IMR-90 (cell line): ENCODE results near the gene FMN1. TPM values are rescaled to one million over a fixed set of nuclear protein-coding genes. Genes with fewer than 3 reads are reported as not detected.

Experiments
- ATAC-seq: fragments of 200-7000 bp; cut with Tn5 transposase; 2 replicates; pipeline ENCODE4 v1.9.1; 2020; ENCODE audit warnings: low read depth, mild to moderate bottlenecking, moderate library complexity
- BruUV-seq: library from RNA; stranded (reverse); fragments of 400-500 nt; replicated peaks from 2 replicates; lab custom pipeline; 2021; lab: Mats Ljungman, UMichigan
- CTCF ChIA-PET: fragments of 300-600 bp; formaldehyde crosslinking; extraction: SDS; loops from one replicate; lab custom pipeline; 2021; ENCODE audit warnings: antibody characterized with exemption; lab: Yijun Ruan, JAX
- POLR2A ChIA-PET: fragments of 300-600 bp; sonication (Branson Sonifier 250); formaldehyde crosslinking; loops from one replicate; lab custom pipeline; 2022; ENCODE audit warnings: antibody characterized with exemption; ENCODE audit not compliant: unreplicated experiment; lab: Charles Lee
- DNase-seq: peaks from one replicate; pipeline ENCODE4 v3.0.0; 2013
- H2AFZ ChIP-seq: replicated peaks from 2 replicates; pipeline ENCODE3; 2013; ENCODE audit warnings: low read length, mild to moderate bottlenecking; ENCODE audit not compliant: poor library complexity
- H2AK5ac ChIP-seq: 2 replicates; pipeline ENCODE4 v1.6.1; 2013; ENCODE audit warnings: low read depth, low read length, inconsistent platforms
- H2AK9ac ChIP-seq: replicated peaks from 2 replicates; pipeline ENCODE3; 2013; ENCODE audit warnings: mild to moderate bottlenecking, low read depth, low read length, moderate library complexity; ENCODE audit not compliant: poor library complexity
- H2BK120ac ChIP-seq: 2 replicates; pipeline ENCODE4 v1.6.1; 2013; ENCODE audit warnings: low read depth, low read length, inconsistent platforms
- H2BK15ac ChIP-seq: 3 replicates; pipeline ENCODE4 v1.6.1; 2013; ENCODE audit warnings: low read depth, low read length, inconsistent platforms
- H2BK20ac ChIP-seq: 2 replicates; pipeline ENCODE4 v1.6.1; 2013; ENCODE audit warnings: low read depth, mild to moderate bottlenecking, inconsistent platforms, low read length, moderate library complexity
- H2BK5ac ChIP-seq: 2 replicates; pipeline ENCODE4 v1.6.1; 2013; ENCODE audit warnings: mild to moderate bottlenecking, low read depth, low read length, inconsistent platforms; ENCODE audit not compliant: poor library complexity, severe bottlenecking
- H3K14ac ChIP-seq: replicated peaks from 2 replicates; pipeline ENCODE4 v1.6.1; 2013; ENCODE audit warnings: low read depth, low read length, inconsistent platforms
- H3K18ac ChIP-seq: 2 replicates; pipeline ENCODE4 v1.6.1; 2013; ENCODE audit warnings: low read depth, low read length, control low read depth
- H3K23ac ChIP-seq: 2 replicates; pipeline ENCODE4 v1.6.1; 2013; ENCODE audit warnings: low read depth, low read length, inconsistent platforms
- H3K27ac ChIP-seq: 2 replicates; pipeline ENCODE4 v1.5.1; 2013; ENCODE audit warnings: mild to moderate bottlenecking, control low read depth, low read length; ENCODE audit not compliant: insufficient read depth
- H3K27me3 ChIP-seq: 2 replicates; pipeline ENCODE4 v1.6.1; 2013; ENCODE audit warnings: low read length; ENCODE audit not compliant: control insufficient read depth, insufficient read depth
- H3K36me3 ChIP-seq: 2 replicates; pipeline ENCODE4 v1.6.1; 2013; ENCODE audit warnings: low read length, mixed read lengths; ENCODE audit not compliant: control insufficient read depth, insufficient read depth
- H3K4ac ChIP-seq: 2 replicates; pipeline ENCODE4 v1.6.1; 2013; ENCODE audit warnings: low read depth, low read length, inconsistent platforms
- H3K4me1 ChIP-seq: 2 replicates; pipeline ENCODE4 v1.6.1; 2013; ENCODE audit warnings: low read length, mixed read lengths; ENCODE audit not compliant: control insufficient read depth, insufficient read depth
- H3K4me2 ChIP-seq: 2 replicates; pipeline ENCODE4 v1.6.1; 2013; ENCODE audit warnings: low read depth, mild to moderate bottlenecking, control low read depth, low read length, moderate library complexity
- H3K4me3 ChIP-seq: 2 replicates; pipeline ENCODE4 v1.5.1; 2013; ENCODE audit warnings: low read depth, mild to moderate bottlenecking, control low read depth, low read length, moderate library complexity; ENCODE audit not compliant: insufficient read depth
- H3K56ac ChIP-seq: 2 replicates; pipeline ENCODE4 v1.6.1; 2013; ENCODE audit warnings: low read length, inconsistent platforms; ENCODE audit not compliant: insufficient read depth; ENCODE audit errors: extremely low read depth
- H3K79me1 ChIP-seq, 2 experiments: 2 replicates each; pipeline ENCODE4 v1.6.1; 2013; ENCODE audit warnings: low read length in 2 of 2, inconsistent platforms in 1 of 2, low read depth in 1 of 2
- H3K9ac ChIP-seq: 2 replicates; pipeline ENCODE4 v1.6.1; 2013; ENCODE audit warnings: low read depth, low read length, control low read depth
- H3K9me1 ChIP-seq: 2 replicates; pipeline ENCODE4 v1.6.1; 2013; ENCODE audit warnings: low read length, inconsistent platforms; ENCODE audit not compliant: insufficient read depth
- H3K9me3 ChIP-seq: 2 replicates; pipeline ENCODE4 v1.6.1; 2013; ENCODE audit warnings: low read length; ENCODE audit not compliant: control insufficient read depth, insufficient read depth
- H4K20me1 ChIP-seq: 2 replicates; pipeline ENCODE4 v1.6.1; 2013; ENCODE audit warnings: low read length, inconsistent platforms; ENCODE audit not compliant: insufficient read depth
- H4K5ac ChIP-seq: 2 replicates; pipeline ENCODE4 v1.6.1; 2013; ENCODE audit warnings: mild to moderate bottlenecking, low read depth, low read length, control low read depth
- H4K8ac ChIP-seq, 2 experiments: 2 replicates each; pipeline ENCODE4 v1.6.1; 2013; ENCODE audit warnings: low read depth in 2 of 2, low read length in 2 of 2, control low read depth in 1 of 2, inconsistent platforms in 1 of 2
- H4K91ac ChIP-seq: 2 replicates; pipeline ENCODE4 v1.6.1; 2013; ENCODE audit warnings: low read depth, low read length, inconsistent platforms; ENCODE audit not compliant: insufficient read depth
- BHLHE40 ChIP-seq: fragments of 150-350 bp; IDR thresholded peaks from 2 replicates; pipeline ENCODE4 v1.6.1; 2016; ENCODE audit warnings: mild to moderate bottlenecking, low read depth, low read length
- CEBPB ChIP-seq: IDR thresholded peaks from 2 replicates; pipeline ENCODE4 v1.6.1; 2012; ENCODE audit warnings: low read depth, low read length, improper control_type of control experiment
- CHD1 ChIP-seq: IDR thresholded peaks from 2 replicates; pipeline ENCODE4 v1.6.1; 2012; ENCODE audit warnings: low read depth, low read length, improper control_type of control experiment
- FOS ChIP-seq: fragments of 150-350 bp; IDR thresholded peaks from 2 replicates; pipeline ENCODE4 v1.6.1; 2016; ENCODE audit warnings: low read depth, low read length
- MAFK ChIP-seq: IDR thresholded peaks from 2 replicates; pipeline ENCODE4 v1.6.1; 2012; ENCODE audit warnings: low read depth, low read length, improper control_type of control experiment
- MAZ ChIP-seq: IDR thresholded peaks from 2 replicates; pipeline ENCODE4 v1.6.1; 2012; ENCODE audit warnings: low read depth, mild to moderate bottlenecking, low read length, improper control_type of control experiment, moderate library complexity, borderline replicate concordance
- MXI1 ChIP-seq: IDR thresholded peaks from 2 replicates; pipeline ENCODE4 v1.6.1; 2012; ENCODE audit warnings: low read depth, mild to moderate bottlenecking, low read length, moderate library complexity, borderline replicate concordance
- NFE2L2 ChIP-seq: fragments of 150-350 bp; IDR thresholded peaks from 2 replicates; pipeline ENCODE4 v1.6.1; 2016; ENCODE audit warnings: low read depth, mild to moderate bottlenecking, low read length
- POLR2A ChIP-seq: IDR thresholded peaks from 2 replicates; pipeline ENCODE4 v1.6.1; 2012; ENCODE audit warnings: mild to moderate bottlenecking, low read depth, low read length
- RAD21 ChIP-seq: IDR thresholded peaks from 2 replicates; pipeline ENCODE4 v1.6.1; 2012; ENCODE audit warnings: low read length, improper control_type of control experiment
- RCOR1 ChIP-seq: IDR thresholded peaks from 2 replicates; pipeline ENCODE4 v1.6.1; 2012; ENCODE audit warnings: mild to moderate bottlenecking, low read length, improper control_type of control experiment; ENCODE audit not compliant: insufficient replicate concordance
- RFX5 ChIP-seq: IDR thresholded peaks from 2 replicates; pipeline ENCODE4 v1.8.0; 2012; ENCODE audit warnings: low read depth, mild to moderate bottlenecking, low read length, moderate library complexity
- SMC3 ChIP-seq: fragments of 150-350 bp; IDR thresholded peaks from 2 replicates; pipeline ENCODE4 v1.6.1; 2016; ENCODE audit warnings: low read depth, mild to moderate bottlenecking, antibody characterized with exemption, low read length, moderate library complexity
- WGBS, 2 experiments: methylation state at CpG; one replicate each; pipeline versions ENCODE4 v1.1.5 to v1.1.7; 2013; ENCODE audit warnings: missing lambda C conversion rate in 2 of 2; ENCODE audit not compliant: insufficient read length in 1 of 2; ENCODE audit errors: extremely low coverage in 2 of 2; 5-methylcytosine and 5-hydroxymethylcytosine counted together
- dilution Hi-C: fragments of 300-500 bp; cut with HindIII; formaldehyde crosslinking; loops from one replicate; pipeline ENCODE4 v1.14.3; 2018; ENCODE audit warnings: low sequenced_read_pairs; ENCODE audit not compliant: unreplicated experiment
- in situ Hi-C: fragments of 300-500 bp; cut with MboI; formaldehyde crosslinking; loops from 3 replicates; pipeline ENCODE4 v1.14.3; 2019; ENCODE audit warnings: low sequenced_read_pairs, inconsistent platforms, mixed read lengths
- intact Hi-C: fragments of 100-400 bp; cut with micrococcal nuclease; formaldehyde crosslinking; loops from 2 replicates; pipeline ENCODE4 v1.10.0; 2022
- polyA plus RNA-seq, 3 experiments: library from polyadenylated mRNA; depleted of rRNA; stranded (reverse); fragments of >200 nt; gene quantifications; 2 replicates each; pipeline ENCODE4 v1.2.3, GENCODE V29; 2012; ENCODE audit warnings: low replicate concordance in 1 of 3
- total RNA-seq: library from RNA; depleted of rRNA; stranded (reverse); fragments of >200 nt; gene quantifications from 2 replicates; pipeline ENCODE4 v1.2.3, GENCODE V29; 2012
- TF ChIP-seq, protein P1 (sequence below): fragments of 150-350 bp; IDR thresholded peaks from 2 replicates; pipeline ENCODE4 v1.6.1; 2017; ENCODE audit warnings: mild to moderate bottlenecking, antibody characterized with exemption, low read length, low read depth
- TF ChIP-seq, protein P2 (sequence below): fragments of 150-350 bp; IDR thresholded peaks from 2 replicates; pipeline ENCODE4 v1.6.1; 2016; ENCODE audit warnings: low read depth, mild to moderate bottlenecking, low read length, moderate library complexity, borderline replicate concordance
- TF ChIP-seq, protein P3 (sequence below): conservative IDR thresholded peaks from 2 replicates; pipeline ENCODE4 v1.5.1; 2012; ENCODE audit warnings: mild to moderate bottlenecking, low read depth, low read length, improper control_type of control experiment

FMN1 gene
- total and polyA plus RNA-seq, 2 of the 4 experiments (the other 2 are of a cell fraction): 7.3 to 17.6 TPM

DNA sequence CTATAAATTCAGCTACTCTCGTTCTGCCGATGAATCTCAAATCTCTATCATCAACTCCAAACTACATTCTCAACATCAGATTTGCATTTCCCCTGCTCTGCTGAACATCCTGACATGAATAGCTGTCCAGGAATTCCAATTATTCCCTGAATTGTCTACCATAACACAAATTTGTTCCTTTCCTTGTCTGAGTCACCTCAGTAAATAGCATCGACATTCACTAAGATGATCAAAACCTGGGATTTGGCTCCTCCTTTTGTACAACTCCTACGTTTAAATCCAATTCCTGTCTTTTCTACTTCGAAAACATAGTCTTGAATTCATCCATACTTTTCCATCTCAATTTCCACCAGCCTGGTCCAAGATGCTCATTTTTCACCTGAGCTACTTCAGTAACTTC, 369.7 kb downstream of the FMN1 start:
- H3K18ac ChIP-seq: peak overlapping the region; percentile 99

More for the DNA sequence above, 369.7 kb downstream of the FMN1 start:
- WGBS, 2 experiments: 20% methylated on average over 4 of the region's 5 CpGs; no CpG with 5 or more reads in 1 of the 2 experiments
- Histone ChIP-seq H3K27me3 (no peaks in the 10 kb centered on the region), H2BK5ac (peak overlapping the region; percentile 99), H3K9me1 (peaks cover 26% of the 10 kb centered on the region), H3K27ac (peak overlapping the region; percentile 95), H3K56ac (peak overlapping the region; percentile 89), H3K4me3 (no peak overlapping the region), H3K9ac (peak overlapping the region; percentile 76; the same call in 1 of the 2 replicates), H2AFZ (no peak overlapping the region), H2AK5ac (peak overlapping the region; percentile 93), H3K23ac (peak overlapping the region; percentile 94), H3K4me2 (peak overlapping the region; percentile 79; the same call in 1 of the 2 replicates), H3K14ac (peak overlapping the region; percentile 93), H3K4me1 (peaks cover 25% of the 10 kb centered on the region), H2BK15ac (peak overlapping the region; percentile 90; the same call in 2 of the 3 replicates), H3K4ac (peak overlapping the region; percentile 98), H3K36me3 (no peaks in the 10 kb centered on the region; the same call in 1 of the 2 replicates), H4K8ac (peak overlapping the region; percentile 89 to 94), H2BK20ac (peak overlapping the region; percentile 96), H2AK9ac (no peak overlapping the region), H4K91ac (peak overlapping the region; percentile 96), H4K5ac (peak overlapping the region; percentile 93), H3K9me3 (no peaks in the 10 kb centered on the region), H2BK120ac (peak overlapping the region; percentile 95), H3K79me1 (peaks cover 28 to 55% of the 10 kb centered on the region in 2 experiments), H4K20me1 (no peaks in the 10 kb centered on the region)
- TF ChIP-seq, protein P1, sequence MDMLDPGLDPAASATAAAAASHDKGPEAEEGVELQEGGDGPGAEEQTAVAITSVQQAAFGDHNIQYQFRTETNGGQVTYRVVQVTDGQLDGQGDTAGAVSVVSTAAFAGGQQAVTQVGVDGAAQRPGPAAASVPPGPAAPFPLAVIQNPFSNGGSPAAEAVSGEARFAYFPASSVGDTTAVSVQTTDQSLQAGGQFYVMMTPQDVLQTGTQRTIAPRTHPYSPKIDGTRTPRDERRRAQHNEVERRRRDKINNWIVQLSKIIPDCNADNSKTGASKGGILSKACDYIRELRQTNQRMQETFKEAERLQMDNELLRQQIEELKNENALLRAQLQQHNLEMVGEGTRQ: no peak
- TF ChIP-seq MAFK: peak; percentile 54
- TF ChIP-seq RCOR1: peak; percentile 30
- no peak for TF ChIP-seq MXI1
- no peak for TF ChIP-seq CHD1
- peak; percentile 74 for TF ChIP-seq FOS
- TF ChIP-seq MAZ: no peak
- TF ChIP-seq, protein P2, sequence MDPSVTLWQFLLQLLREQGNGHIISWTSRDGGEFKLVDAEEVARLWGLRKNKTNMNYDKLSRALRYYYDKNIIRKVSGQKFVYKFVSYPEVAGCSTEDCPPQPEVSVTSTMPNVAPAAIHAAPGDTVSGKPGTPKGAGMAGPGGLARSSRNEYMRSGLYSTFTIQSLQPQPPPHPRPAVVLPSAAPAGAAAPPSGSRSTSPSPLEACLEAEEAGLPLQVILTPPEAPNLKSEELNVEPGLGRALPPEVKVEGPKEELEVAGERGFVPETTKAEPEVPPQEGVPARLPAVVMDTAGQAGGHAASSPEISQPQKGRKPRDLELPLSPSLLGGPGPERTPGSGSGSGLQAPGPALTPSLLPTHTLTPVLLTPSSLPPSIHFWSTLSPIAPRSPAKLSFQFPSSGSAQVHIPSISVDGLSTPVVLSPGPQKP: no peak
- no peak for TF ChIP-seq NFE2L2
- no peak for TF ChIP-seq POLR2A
- peak; percentile 36 for TF ChIP-seq RAD21
- no peak for TF ChIP-seq BHLHE40
- TF ChIP-seq RFX5: no peak
- no peak for TF ChIP-seq CEBPB
- TF ChIP-seq SMC3: no peak
- TF ChIP-seq, protein P3, sequence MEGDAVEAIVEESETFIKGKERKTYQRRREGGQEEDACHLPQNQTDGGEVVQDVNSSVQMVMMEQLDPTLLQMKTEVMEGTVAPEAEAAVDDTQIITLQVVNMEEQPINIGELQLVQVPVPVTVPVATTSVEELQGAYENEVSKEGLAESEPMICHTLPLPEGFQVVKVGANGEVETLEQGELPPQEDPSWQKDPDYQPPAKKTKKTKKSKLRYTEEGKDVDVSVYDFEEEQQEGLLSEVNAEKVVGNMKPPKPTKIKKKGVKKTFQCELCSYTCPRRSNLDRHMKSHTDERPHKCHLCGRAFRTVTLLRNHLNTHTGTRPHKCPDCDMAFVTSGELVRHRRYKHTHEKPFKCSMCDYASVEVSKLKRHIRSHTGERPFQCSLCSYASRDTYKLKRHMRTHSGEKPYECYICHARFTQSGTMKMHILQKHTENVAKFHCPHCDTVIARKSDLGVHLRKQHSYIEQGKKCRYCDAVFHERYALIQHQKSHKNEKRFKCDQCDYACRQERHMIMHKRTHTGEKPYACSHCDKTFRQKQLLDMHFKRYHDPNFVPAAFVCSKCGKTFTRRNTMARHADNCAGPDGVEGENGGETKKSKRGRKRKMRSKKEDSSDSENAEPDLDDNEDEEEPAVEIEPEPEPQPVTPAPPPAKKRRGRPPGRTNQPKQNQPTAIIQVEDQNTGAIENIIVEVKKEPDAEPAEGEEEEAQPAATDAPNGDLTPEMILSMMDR: 0 out of 2 replicates have a peak, but pooled peaks have one; percentile 2
- intact Hi-C loops: no loop called here
- DNase-seq: peak; percentile 92
- CTCF ChIA-PET: interaction anchor here (0.8 to 0.9 kb wide), 3 partner anchors 159 to 173 kb away, joined by 3 read pairs; no protein-coding TSS in a partner anchor
- no TSS peak for BruUV-seq
- in situ Hi-C loops: no loop called here
- dilution Hi-C loops: no loop called here
- peak; percentile 65 for ATAC-seq
- POLR2A ChIA-PET: no interaction called here
